ENCODE measurements around the gene ACTR1B.
A peak's percentile ranks its signal among the peaks of the same experiment; 100 is the strongest.

Gene ACTR1B

GRCh38 chr2:97645695-97646629 is 17.9 kb downstream of the ACTR1B start, which contains the start of gene COX5B:
TSS of gene COX5B (plus strand) at chr2:97646062. CDS start at chr2:97646087, 25 bp downstream.
- TF ChIP-seq REST (IDR thresholded peaks at IDR 0.05; ENCODE audit: low read depth) (no peak), TAF1 (IDR thresholded peaks at IDR 0.05; ENCODE audit: low read depth) (peak; percentile 94), RAD21 (IDR thresholded peaks at IDR 0.05; ENCODE audit: low read depth) (0 out of 2 replicates have a peak, but pooled peaks have one; percentile 1), MAX (IDR thresholded peaks at IDR 0.05) (peak; percentile 45; the same call in 1 of the 2 replicates), NFIC (IDR thresholded peaks at IDR 0.05) (no peak), TCF12 (IDR thresholded peaks at IDR 0.05; ENCODE audit: low read depth) (peak; percentile 38; the same call in 1 of the 2 replicates), EGR1 (IDR thresholded peaks at IDR 0.05) (peak; percentile 98), CREB1 (IDR thresholded peaks at IDR 0.05; ENCODE audit: low read depth) (peak; percentile 32; the same call in 1 of the 2 replicates), YY1 (IDR thresholded peaks at IDR 0.05; ENCODE audit: low read depth) (peak; percentile 81)

- TF ChIP-seq CREB1 (IDR thresholded peaks at IDR 0.05; ENCODE audit: low read depth): no peak
- TF ChIP-seq EGR1 (IDR thresholded peaks at IDR 0.05): peak; percentile 51; the same call in 1 of the 2 replicates
- TF ChIP-seq TEAD4 (IDR thresholded peaks at IDR 0.05): no peak
- TF ChIP-seq FOXM1 (IDR thresholded peaks at IDR 0.05; ENCODE audit: borderline replicate concordance, low read depth): no peak
- TF ChIP-seq NFIC (IDR thresholded peaks at IDR 0.05): no peak
- no peak for TF ChIP-seq EP300 (IDR thresholded peaks at IDR 0.05; ENCODE audit: borderline replicate concordance)
- TF ChIP-seq TCF12 (IDR thresholded peaks at IDR 0.05; ENCODE audit: low read depth): 0 out of 2 replicates have a peak, but pooled peaks have one; percentile 12
- no peak for TF ChIP-seq RAD21 (IDR thresholded peaks at IDR 0.05; ENCODE audit: low read depth)
- no peak for TF ChIP-seq CEBPB (IDR thresholded peaks at IDR 0.05)
- no peak for TF ChIP-seq REST (IDR thresholded peaks at IDR 0.05; ENCODE audit: low read depth)
- TF ChIP-seq ZBTB7A (IDR thresholded peaks at IDR 0.05; ENCODE audit: low read depth): no peak
- no peak for TF ChIP-seq USF1 (IDR thresholded peaks at IDR 0.05)
- TF ChIP-seq YY1 (IDR thresholded peaks at IDR 0.05; ENCODE audit: low read depth): no peak
Observed at GRCh38 chr2:97645112-97645694, 18.6 kb downstream of the ACTR1B start.

GRCh38 chr2:97644023-97644717 is 19.7 kb downstream of the ACTR1B start:
- no peak for TF ChIP-seq CEBPB (IDR thresholded peaks at IDR 0.05)
- no peak for TF ChIP-seq REST (IDR thresholded peaks at IDR 0.05; ENCODE audit: low read depth)
- no peak for TF ChIP-seq EGR1 (IDR thresholded peaks at IDR 0.05)
- TF ChIP-seq NFIC (IDR thresholded peaks at IDR 0.05): no peak
- no peak for TF ChIP-seq CREB1 (IDR thresholded peaks at IDR 0.05; ENCODE audit: low read depth)
- no peak for TF ChIP-seq ZBTB7A (IDR thresholded peaks at IDR 0.05; ENCODE audit: low read depth)
- TF ChIP-seq MAX (IDR thresholded peaks at IDR 0.05): no peak
- no peak for TF ChIP-seq USF1 (IDR thresholded peaks at IDR 0.05)

All from Ishikawa (cell line).